Vagina (tissue), 2 donors: ENCODE measurements around the gene SPACA7.

Experiments used
- CTCF ChIP-seq, 3 experiments: fragments of 450-650 bp in 2 of 3; fragments of 200-600 bp in 1 of 3; sonication (generic) in 1 of 3; IDR thresholded peaks; one replicate each; pipeline ENCODE4 v1.5.1; 2017 to 2019; ENCODE audit warnings: antibody characterized with exemption in 3 of 3, mild to moderate bottlenecking in 2 of 3, moderate library complexity in 2 of 3
- POLR2A ChIP-seq, 2 donors: fragments of 450-650 bp; IDR thresholded peaks; one replicate each; pipeline ENCODE4 v1.6.1; 2017; ENCODE audit warnings: antibody characterized with exemption in 2 of 2, mild to moderate bottlenecking in 2 of 2, moderate library complexity in 2 of 2

GRCh38 chr13:112447306-112447705 is 71.2 kb downstream of the SPACA7 start:
- no peak for TF ChIP-seq CTCF (IDR thresholded peaks at IDR 0.05)
- TF ChIP-seq POLR2A (IDR thresholded peaks at IDR 0.05), result no peak
